Breast epithelium (tissue), 4 donors: ENCODE results near the gene FHAD1. TPM values are rescaled to one million over a fixed set of nuclear protein-coding genes. Genes with fewer than 3 reads are reported as not detected.

Experiments used
- DNase-seq, 2 donors: peaks; one replicate each; pipeline ENCODE4 v3.0.0-alpha.2; 2019; ENCODE audit warnings: low spot score in 2 of 2
- H3K27ac ChIP-seq, 2 donors: fragments of 200-600 bp; sonication (generic) in 1 of 2; one replicate each; pipeline ENCODE4 v1.5.1; 2016 to 2019; ENCODE audit warnings: mild to moderate bottlenecking in 1 of 2
- H3K27me3 ChIP-seq, 2 donors: fragments of 200-600 bp; sonication (generic) in 1 of 2; one replicate each; pipeline versions ENCODE4 v1.5.1 to v1.6.0; 2017 to 2019; ENCODE audit warnings: control low read depth in 1 of 2, mild to moderate bottlenecking in 1 of 2
- H3K36me3 ChIP-seq: fragments of 200-600 bp; one replicate; pipeline ENCODE4 v1.5.1; 2019
- H3K4me1 ChIP-seq, 2 donors: fragments of 200-600 bp; sonication (generic); one replicate each; pipeline ENCODE4 v1.5.1; 2016 to 2019; ENCODE audit warnings: control low read depth in 1 of 2
- H3K4me3 ChIP-seq, 3 donors: fragments of 200-600 bp; sonication (generic); 1 replicate in 2 of 3; 2 replicates in 1 of 3; pipeline ENCODE4 v1.5.1; 2016 to 2019; ENCODE audit warnings: mild to moderate bottlenecking in 3 of 3, moderate library complexity in 2 of 3
- H3K9me3 ChIP-seq, 2 donors: fragments of 200-600 bp; sonication (generic) in 1 of 2; one replicate each; pipeline ENCODE4 v1.5.1; 2016 to 2019; ENCODE audit warnings: control low read depth in 1 of 2
- CTCF ChIP-seq, 3 donors: fragments of 450-650 bp; IDR thresholded peaks; one replicate each; pipeline ENCODE4 v1.5.1; 2016 to 2017; ENCODE audit warnings: antibody characterized with exemption in 3 of 3, mild to moderate bottlenecking in 3 of 3, moderate library complexity in 3 of 3
- POLR2A ChIP-seq: fragments of 450-650 bp; IDR thresholded peaks from one replicate; pipeline ENCODE4 v1.6.1; 2016; ENCODE audit warnings: antibody characterized with exemption, mild to moderate bottlenecking, moderate library complexity
- POLR2AphosphoS5 ChIP-seq, 3 donors: sonication (generic); formaldehyde crosslinking; IDR thresholded peaks; one replicate each; pipeline ENCODE4 v1.6.1; 2017; ENCODE audit warnings: antibody characterized with exemption in 3 of 3
- intact Hi-C: fragments of 100-400 bp; cut with DNase I; formaldehyde crosslinking; loops from one replicate; pipeline ENCODE4 v1.15.1; 2023; ENCODE audit warnings: low total_unique reads
- total RNA-seq, 3 donors: library from RNA; depleted of rRNA; stranded (reverse); fragments of >200 nt; gene quantifications; one replicate each; pipeline ENCODE4 v1.1.0, GENCODE V29; 2016

FHAD1 gene
- total RNA-seq, 3 donors from 2014 or later, result 1.0 to 2.3 TPM; not detected in 1

GRCh38 chr1:15248216-15248615 lies 1.2 kb downstream of the FHAD1 start:
- DNase-seq, result no peak

GRCh38 chr1:15249081-15249480 lies 2.1 kb downstream of the FHAD1 start:
- Histone ChIP-seq H3K9me3 (no peaks in the 10 kb centered on the region), H3K36me3 (no peaks in the 10 kb centered on the region), H3K27ac (no peak overlapping the region), H3K4me3 (no peak overlapping the region), H3K4me1 (no peaks in the 10 kb centered on the region), H3K27me3 (no peaks in the 10 kb centered on the region)
- DNase-seq, result no peak
- intact Hi-C loops, result loop anchor here (5.0 kb wide), 1 partner anchor 363 kb away; no protein-coding TSS in a partner anchor
- no peak for TF ChIP-seq POLR2AphosphoS5 (IDR thresholded peaks at IDR 0.05)
- TF ChIP-seq POLR2A, result no peak
- TF ChIP-seq CTCF (IDR thresholded peaks at IDR 0.05), result no peak

More at GRCh38 chr1:15248216-15248615, 1.2 kb downstream of the FHAD1 start:
- no peaks in the 10 kb centered on the region for H3K9me3 ChIP-seq
- TF ChIP-seq POLR2AphosphoS5 (IDR thresholded peaks at IDR 0.05) (no peak), CTCF (IDR thresholded peaks at IDR 0.05) (no peak), POLR2A (no peak)
- no peaks in the 10 kb centered on the region for H3K27me3 ChIP-seq
- no peaks in the 10 kb centered on the region for H3K4me1 ChIP-seq
- intact Hi-C loops, result loop anchor here (5.0 kb wide), 1 partner anchor 364 kb away; no protein-coding TSS in a partner anchor
- H3K27ac ChIP-seq, result no peak overlapping the region
- no peaks in the 10 kb centered on the region for H3K36me3 ChIP-seq
- H3K4me3 ChIP-seq, result no peak overlapping the region

- no peaks in the 10 kb centered on the region for H3K36me3 ChIP-seq
- no peak overlapping the region for H3K27ac ChIP-seq
- H3K9me3 ChIP-seq, result no peaks in the 10 kb centered on the region
- H3K4me3 ChIP-seq, result no peak overlapping the region
- TF ChIP-seq CTCF (IDR thresholded peaks at IDR 0.05) (no peak), POLR2AphosphoS5 (IDR thresholded peaks at IDR 0.05) (no peak), POLR2A (no peak)
- no peaks in the 10 kb centered on the region for H3K27me3 ChIP-seq
- no peak for DNase-seq
- intact Hi-C loops, result no loop called here
- H3K4me1 ChIP-seq, result no peaks in the 10 kb centered on the region
Measured at GRCh38 chr1:15251857-15252835, 5.1 kb downstream of the FHAD1 start.

- DNase-seq, result no peak
- TF ChIP-seq POLR2A, result no peak
- TF ChIP-seq CTCF (IDR thresholded peaks at IDR 0.05), result no peak
- TF ChIP-seq POLR2AphosphoS5 (IDR thresholded peaks at IDR 0.05), result no peak
- intact Hi-C loops, result no loop called here
- Histone ChIP-seq H3K4me1 (no peaks in the 10 kb centered on the region), H3K27me3 (no peaks in the 10 kb centered on the region), H3K9me3 (no peaks in the 10 kb centered on the region), H3K36me3 (no peaks in the 10 kb centered on the region), H3K4me3 (no peak overlapping the region), H3K27ac (no peak overlapping the region)
Measured at GRCh38 chr1:15254559-15254958, 7.5 kb downstream of the FHAD1 start.

GRCh38 chr1:15255582-15256149 lies 8.6 kb downstream of the FHAD1 start:
- no peak overlapping the region for H3K27ac ChIP-seq
- H3K27me3 ChIP-seq, result no peaks in the 10 kb centered on the region
- intact Hi-C loops, result no loop called here
- TF ChIP-seq POLR2AphosphoS5 (IDR thresholded peaks at IDR 0.05) (no peak), POLR2A (no peak), CTCF (IDR thresholded peaks at IDR 0.05) (no peak)
- no peaks in the 10 kb centered on the region for H3K36me3 ChIP-seq
- H3K4me1 ChIP-seq, result no peaks in the 10 kb centered on the region
- DNase-seq, result no peak
- no peaks in the 10 kb centered on the region for H3K9me3 ChIP-seq
- no peak overlapping the region for H3K4me3 ChIP-seq
